K562 (cell line): ENCODE data around the gene SHANK2. TPM values are rescaled to one million over a fixed set of nuclear protein-coding genes. Genes with fewer than 3 reads are reported as not detected.

Experiments
- ATAC-seq: fragments of 200-7000 bp; cut with Tn5 transposase; 3 replicates; pipeline ENCODE4 v1.9.1; 2020; ENCODE audit warnings: moderate library complexity
- BruUV-seq: library from RNA; stranded (reverse); fragments of 400-500 nt; replicated peaks from 2 replicates; lab custom pipeline; 2021; lab: Mats Ljungman, UMichigan
- CTCF ChIA-PET: fragments of 300-600 bp; formaldehyde crosslinking; extraction: SDS; loops from one replicate; lab custom pipeline; 2021; ENCODE audit warnings: low intra/inter-chr PET ratio; lab: Yijun Ruan, JAX
- POLR2A ChIA-PET: fragments of 300-600, 350-650 bp; sonication (Branson Sonifier 250); formaldehyde crosslinking; extraction: SDS; loops from one replicate; lab custom pipeline; 2021; ENCODE audit warnings: antibody characterized with exemption, inconsistent platforms; lab: Yijun Ruan, JAX
- DNase-seq, 4 experiments: peaks; one replicate each; pipeline versions ENCODE4 v3.0.0 to v3.0.0-alpha.2; 2011 to 2018; ENCODE audit warnings: low spot score in 3 of 4, mixed read lengths in 3 of 4; ENCODE audit errors: extremely low read depth in 1 of 4
- FAIRE-seq: peaks from 2 replicates; lab custom pipeline; 2011; peaks lifted over from hg19 to GRCh38; lab: Jason Lieb, UNC
- H2AFZ ChIP-seq: 2 replicates; pipeline ENCODE4 v1.6.0; 2011; ENCODE audit warnings: low read depth, low read length, control low read depth, inconsistent platforms
- H3K27ac ChIP-seq: fragments of 200-600 bp; 3 replicates; pipeline ENCODE4 v1.8.0; 2011; ENCODE audit warnings: low read depth, mild to moderate bottlenecking, control low read depth, inconsistent platforms, low read length, moderate library complexity, mixed read lengths; ENCODE audit errors: extremely low read depth
- H3K27me3 ChIP-seq, 2 experiments: fragments of 300-600 bp in 1 of 2; 2 replicates in 1 of 2; 3 replicates in 1 of 2; pipeline versions ENCODE4 v1.6.0 to v1.8.0; 2011; ENCODE audit warnings: inconsistent platforms in 2 of 2, low read length in 2 of 2, mild to moderate bottlenecking in 1 of 2, mixed read lengths in 1 of 2, moderate library complexity in 1 of 2; ENCODE audit not compliant: control insufficient read depth in 2 of 2, insufficient read depth in 2 of 2
- H3K36me3 ChIP-seq: fragments of 300-600 bp; 3 replicates; pipeline ENCODE4 v1.8.0; 2011; ENCODE audit warnings: mild to moderate bottlenecking, low read length, inconsistent platforms; ENCODE audit not compliant: control insufficient read depth, insufficient read depth
- H3K4me1 ChIP-seq, 2 experiments: fragments of 200-600 bp in 1 of 2; replicated peaks in 1 of 2; 2 replicates in 1 of 2; 3 replicates in 1 of 2; pipeline versions ENCODE4 v1.5.1 to v1.8.0; 2011; ENCODE audit warnings: inconsistent platforms in 2 of 2, low read length in 2 of 2, mild to moderate bottlenecking in 1 of 2, mixed read lengths in 1 of 2, moderate library complexity in 1 of 2; ENCODE audit not compliant: control insufficient read depth in 2 of 2, insufficient read depth in 2 of 2
- H3K4me2 ChIP-seq: 2 replicates; pipeline ENCODE4 v1.6.1; 2011; ENCODE audit warnings: low read length, control low read depth, inconsistent platforms, mixed read lengths; ENCODE audit not compliant: insufficient read depth
- H3K4me3 ChIP-seq: fragments of 200-600 bp; sonication (generic), shearing (Covaris generic); 2 replicates; pipeline ENCODE4 v1.5.1; 2016; ENCODE audit warnings: control low read depth, inconsistent platforms
- H3K79me2 ChIP-seq: fragments of 200-600 bp; 3 replicates; pipeline ENCODE4 v1.8.0; 2011; ENCODE audit warnings: low read length, inconsistent platforms; ENCODE audit not compliant: control insufficient read depth, insufficient read depth
- H3K9ac ChIP-seq, 2 experiments: 2 replicates each; pipeline versions ENCODE4 v1.6.0 to v1.6.1; 2011; ENCODE audit warnings: low read depth in 2 of 2, low read length in 2 of 2, control low read depth in 1 of 2, inconsistent platforms in 1 of 2, mild to moderate bottlenecking in 1 of 2, mixed read lengths in 1 of 2; ENCODE audit not compliant: insufficient read depth in 1 of 2
- H3K9me1 ChIP-seq: one replicate; pipeline ENCODE4 v1.6.0; 2011; ENCODE audit warnings: inconsistent platforms, mild to moderate bottlenecking, low read length, moderate library complexity; ENCODE audit not compliant: control insufficient read depth, insufficient read depth
- H3K9me3 ChIP-seq: replicated peaks from 2 replicates; pipeline ENCODE4 v1.5.1; 2011; ENCODE audit warnings: low read depth, low read length, inconsistent platforms; ENCODE audit not compliant: control insufficient read depth, insufficient read depth
- H4K20me1 ChIP-seq: replicated peaks from 2 replicates; pipeline ENCODE4 v1.6.1; 2011; ENCODE audit warnings: low read length, inconsistent platforms, mixed read lengths; ENCODE audit not compliant: control insufficient read depth, insufficient read depth
- BHLHE40 ChIP-seq: IDR thresholded peaks from 2 replicates; pipeline ENCODE4 v1.6.1; 2011; ENCODE audit warnings: low read length, improper control_type of control experiment
- ELF1 ChIP-seq: fragments of 200-800 bp; sonication (Bioruptor generic); IDR thresholded peaks from 2 replicates; pipeline ENCODE4 v1.6.1; 2016; ENCODE audit warnings: missing genetic modification characterization, missing compliant biosample characterization
- FOXK2 ChIP-seq, 2 experiments: fragments of 450-650 bp; IDR thresholded peaks in 1 of 2; conservative IDR thresholded peaks in 1 of 2; 2 replicates each; pipeline ENCODE4 v1.6.1; 2016; ENCODE audit warnings: low read depth in 2 of 2, mild to moderate bottlenecking in 1 of 2
- GATAD2B ChIP-seq: fragments of 450-650 bp; IDR thresholded peaks from 2 replicates; pipeline ENCODE4 v1.6.1; 2017; ENCODE audit warnings: mild to moderate bottlenecking, borderline replicate concordance
- HDAC8 ChIP-seq: fragments of 450-650 bp; IDR thresholded peaks from 2 replicates; pipeline ENCODE4 v1.6.1; 2016; ENCODE audit warnings: mild to moderate bottlenecking, missing genetic modification characterization, moderate library complexity, missing compliant biosample characterization
- RHOXF2B ChIP-seq: fragments of 250-450 bp; sonication (Bioruptor Pico); conservative IDR thresholded peaks from 2 replicates; pipeline ENCODE4 v1.5.1; 2021
- TAL1 ChIP-seq: fragments of 450-650 bp; IDR thresholded peaks from 2 replicates; pipeline ENCODE4 v1.6.1; 2016; ENCODE audit warnings: mild to moderate bottlenecking
- ZNF384 ChIP-seq: IDR thresholded peaks from 2 replicates; pipeline ENCODE4 v1.6.1; 2012; ENCODE audit warnings: low read depth, low read length, improper control_type of control experiment
- WGBS: fragments of 100-300 bp; shearing (Covaris generic); methylation state at CpG from one replicate; pipeline ENCODE4 v1.1.6; 2016; ENCODE audit warnings: low coverage, mixed read lengths; ENCODE audit not compliant: insufficient coverage; ENCODE audit errors: missing lambda C conversion rate; 5-methylcytosine and 5-hydroxymethylcytosine counted together
- in situ Hi-C: fragments of 300-500 bp; cut with MboI; formaldehyde crosslinking; loops from 4 replicates; pipeline ENCODE4 v1.15.0; 2018; ENCODE audit warnings: inconsistent platforms, mixed read lengths
- intact Hi-C: fragments of 100-400 bp; cut with micrococcal nuclease; formaldehyde crosslinking; loops from 2 replicates; pipeline ENCODE4 v1.14.2; 2022
- polyA plus RNA-seq, 8 experiments: library from polyadenylated mRNA; depleted of rRNA in 4 of 8; stranded (reverse) in 5 of 8; unstranded in 3 of 8; fragments of >200 nt; fragmentation: Nextera tagmentation in 2 of 8; fragmentation: Illumina TruSeq in 1 of 8; extraction: Ambion mirVana in 2 of 8; extraction: Trizol in 1 of 8; gene quantifications; 2 replicates each; pipeline versions ENCODE4 v1.2.1 to v1.2.3, GENCODE V29; 2011 to 2014; ENCODE audit warnings: inconsistent platforms in 1 of 8, missing spikeins in 1 of 8
- total RNA-seq, 7 experiments: library from RNA; depleted of rRNA in 6 of 7; stranded (reverse); fragments of >200 nt in 6 of 7; fragmentation: Illumina TruSeq in 2 of 7; extraction: Trizol in 2 of 7; gene quantifications; 2 replicates each; pipeline versions ENCODE4 v1.2.1 to v1.2.3, GENCODE V29; 2011 to 2021; ENCODE audit warnings: low replicate concordance in 1 of 7
- TF ChIP-seq, protein P1 (sequence below): fragments of 250-450 bp; sonication (Bioruptor Pico); IDR thresholded peaks from 2 replicates; pipeline ENCODE4 v1.4.0; 2020; ENCODE audit warnings: mild to moderate bottlenecking, moderate library complexity, borderline replicate concordance
- TF ChIP-seq, protein P2 (sequence below), 3 experiments: fragments of 200-800 bp in 1 of 3; fragments of 250-450 bp in 1 of 3; fragments of 450-650 bp in 1 of 3; sonication (Bioruptor Pico) in 1 of 3; sonication (Bioruptor generic) in 1 of 3; formaldehyde crosslinking in 1 of 3; IDR thresholded peaks; 2 replicates each; pipeline versions ENCODE4 v1.6.1 to v1.8.0; 2016 to 2022; ENCODE audit warnings: mild to moderate bottlenecking in 2 of 3, missing genetic modification characterization in 2 of 3, missing compliant biosample characterization in 1 of 3, moderate library complexity in 1 of 3

The SHANK2 gene
- total and polyA plus RNA-seq, 9 of the 15 experiments (the other 6 are each of a cell fraction or from before 2014, with no cell fraction given) = 0.04 to 0.07 TPM; not detected in 7

GRCh38 chr11:71204294-71204693 lies 48.1 kb downstream of the SHANK2 start (continued):
- TF ChIP-seq, protein P1, sequence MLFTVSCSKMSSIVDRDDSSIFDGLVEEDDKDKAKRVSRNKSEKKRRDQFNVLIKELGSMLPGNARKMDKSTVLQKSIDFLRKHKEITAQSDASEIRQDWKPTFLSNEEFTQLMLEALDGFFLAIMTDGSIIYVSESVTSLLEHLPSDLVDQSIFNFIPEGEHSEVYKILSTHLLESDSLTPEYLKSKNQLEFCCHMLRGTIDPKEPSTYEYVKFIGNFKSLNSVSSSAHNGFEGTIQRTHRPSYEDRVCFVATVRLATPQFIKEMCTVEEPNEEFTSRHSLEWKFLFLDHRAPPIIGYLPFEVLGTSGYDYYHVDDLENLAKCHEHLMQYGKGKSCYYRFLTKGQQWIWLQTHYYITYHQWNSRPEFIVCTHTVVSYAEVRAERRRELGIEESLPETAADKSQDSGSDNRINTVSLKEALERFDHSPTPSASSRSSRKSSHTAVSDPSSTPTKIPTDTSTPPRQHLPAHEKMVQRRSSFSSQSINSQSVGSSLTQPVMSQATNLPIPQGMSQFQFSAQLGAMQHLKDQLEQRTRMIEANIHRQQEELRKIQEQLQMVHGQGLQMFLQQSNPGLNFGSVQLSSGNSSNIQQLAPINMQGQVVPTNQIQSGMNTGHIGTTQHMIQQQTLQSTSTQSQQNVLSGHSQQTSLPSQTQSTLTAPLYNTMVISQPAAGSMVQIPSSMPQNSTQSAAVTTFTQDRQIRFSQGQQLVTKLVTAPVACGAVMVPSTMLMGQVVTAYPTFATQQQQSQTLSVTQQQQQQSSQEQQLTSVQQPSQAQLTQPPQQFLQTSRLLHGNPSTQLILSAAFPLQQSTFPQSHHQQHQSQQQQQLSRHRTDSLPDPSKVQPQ (CRISPR knock-in tag) = no peak

DNA sequence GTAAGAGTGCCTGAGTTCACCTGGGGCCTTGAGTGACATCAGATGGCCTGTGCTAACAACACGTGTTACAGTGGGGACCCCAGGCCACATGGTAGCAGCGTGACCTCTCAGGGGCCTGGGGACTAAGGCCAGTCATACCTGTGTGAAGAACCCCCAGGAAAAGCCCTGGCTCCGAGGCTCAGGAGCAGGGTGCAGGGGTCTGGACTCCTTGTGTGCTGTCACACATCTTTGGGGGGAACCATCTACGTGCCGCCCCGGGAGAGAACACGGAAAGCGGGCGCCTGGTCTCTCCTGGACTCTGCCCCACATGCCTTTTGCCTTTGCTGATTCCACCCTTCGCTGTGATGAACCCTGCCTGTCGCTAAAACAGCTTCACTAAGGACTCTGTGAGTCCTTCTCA lies 48.7 kb downstream of the SHANK2 start:
- Histone ChIP-seq H3K9ac (no peak overlapping the region), H3K4me2 (no peak overlapping the region), H3K27me3 (peaks cover 10 to 39% of the 10 kb centered on the region in 2 experiments; a peak in 4 of 5 replicates), H4K20me1 (no peaks in the 10 kb centered on the region; the same call in 1 of the 2 replicates), H3K9me1 (no peaks in the 10 kb centered on the region), H3K9me3 (no peaks in the 10 kb centered on the region), H3K4me1 (no peaks in the 10 kb centered on the region), H3K79me2 (no peaks in the 10 kb centered on the region), H3K27ac (no peak overlapping the region), H3K4me3 (no peak overlapping the region), H3K36me3 (no peaks in the 10 kb centered on the region), H2AFZ (no peak overlapping the region)
- DNase-seq = no peak
- intact Hi-C loops = no loop called here
- ChIA-PET POLR2A (interaction anchor here (0.6 to 0.7 kb wide), 2 partner anchors 9 to 11 kb away, joined by 3 read pairs; no protein-coding TSS in a partner anchor), CTCF (no interaction called here)
- ATAC-seq = no peak
- WGBS = 2% methylated on average over 11 of the region's 11 CpGs
- in situ Hi-C loops = no loop called here
- BruUV-seq = no TSS peak
- FAIRE-seq = no peak
- no peak for TF ChIP-seq ZNF384
- no peak for TF ChIP-seq FOXK2 (conservative IDR thresholded peaks at IDR 0.05 in 1 of 2, IDR thresholded peaks at IDR 0.05 in 1 of 2; ENCODE audit: low read depth in 2 of 2)
- TF ChIP-seq TAL1 = no peak
- TF ChIP-seq GATAD2B = no peak
- no peak for TF ChIP-seq ELF1 (tag)
- TF ChIP-seq RHOXF2B (CRISPR knock-in tag) = no peak
- TF ChIP-seq, protein P2, sequence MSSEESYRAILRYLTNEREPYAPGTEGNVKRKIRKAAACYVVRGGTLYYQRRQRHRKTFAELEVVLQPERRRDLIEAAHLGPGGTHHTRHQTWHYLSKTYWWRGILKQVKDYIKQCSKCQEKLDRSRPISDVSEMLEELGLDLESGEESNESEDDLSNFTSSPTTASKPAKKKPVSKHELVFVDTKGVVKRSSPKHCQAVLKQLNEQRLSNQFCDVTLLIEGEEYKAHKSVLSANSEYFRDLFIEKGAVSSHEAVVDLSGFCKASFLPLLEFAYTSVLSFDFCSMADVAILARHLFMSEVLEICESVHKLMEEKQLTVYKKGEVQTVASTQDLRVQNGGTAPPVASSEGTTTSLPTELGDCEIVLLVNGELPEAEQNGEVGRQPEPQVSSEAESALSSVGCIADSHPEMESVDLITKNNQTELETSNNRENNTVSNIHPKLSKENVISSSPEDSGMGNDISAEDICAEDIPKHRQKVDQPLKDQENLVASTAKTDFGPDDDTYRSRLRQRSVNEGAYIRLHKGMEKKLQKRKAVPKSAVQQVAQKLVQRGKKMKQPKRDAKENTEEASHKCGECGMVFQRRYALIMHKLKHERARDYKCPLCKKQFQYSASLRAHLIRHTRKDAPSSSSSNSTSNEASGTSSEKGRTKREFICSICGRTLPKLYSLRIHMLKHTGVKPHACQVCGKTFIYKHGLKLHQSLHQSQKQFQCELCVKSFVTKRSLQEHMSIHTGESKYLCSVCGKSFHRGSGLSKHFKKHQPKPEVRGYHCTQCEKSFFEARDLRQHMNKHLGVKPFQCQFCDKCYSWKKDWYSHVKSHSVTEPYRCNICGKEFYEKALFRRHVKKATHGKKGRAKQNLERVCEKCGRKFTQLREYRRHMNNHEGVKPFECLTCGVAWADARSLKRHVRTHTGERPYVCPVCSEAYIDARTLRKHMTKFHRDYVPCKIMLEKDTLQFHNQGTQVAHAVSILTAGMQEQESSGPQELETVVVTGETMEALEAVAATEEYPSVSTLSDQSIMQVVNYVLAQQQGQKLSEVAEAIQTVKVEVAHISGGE (CRISPR knock-in tag; IDR thresholded peaks at IDR 0.05) = no peak
- TF ChIP-seq HDAC8 (tag) = no peak
- TF ChIP-seq BHLHE40 = no peak
